Sigmoid colon (tissue), 4 donors: Measurements from ENCODE around the gene PLOD1.

Source experiments
- CTCF ChIP-seq, 4 experiments: fragments of 450-650 bp in 3 of 4; fragments of 200-600 bp in 1 of 4; IDR thresholded peaks; one replicate each; pipeline ENCODE4 v1.5.1; 2016 to 2019; ENCODE audit warnings: antibody characterized with exemption in 4 of 4, mild to moderate bottlenecking in 3 of 4, moderate library complexity in 2 of 4
- EP300 ChIP-seq, 4 donors: sonication (generic); formaldehyde crosslinking; IDR thresholded peaks; one replicate each; pipeline ENCODE4 v1.6.1; 2017; ENCODE audit warnings: antibody characterized with exemption in 4 of 4
- POLR2AphosphoS5 ChIP-seq, 4 donors: sonication (generic); formaldehyde crosslinking; IDR thresholded peaks; one replicate each; pipeline ENCODE4 v1.6.1; 2017; ENCODE audit warnings: antibody characterized with exemption in 4 of 4

- TF ChIP-seq POLR2AphosphoS5 (IDR thresholded peaks at IDR 0.05) (no peak), CTCF (IDR thresholded peaks at IDR 0.05) (no peak), EP300 (IDR thresholded peaks at IDR 0.05) (no peak)
These were observed 31.3 kb upstream of the PLOD1 start for GRCh38 chr1:11903210-11903609.
